BJ (cell line): ENCODE data around the gene KAT5. TPM values are rescaled to one million over a fixed set of nuclear protein-coding genes. Genes with fewer than 3 reads are reported as not detected.

Source experiments
- CTCF ChIA-PET: fragments of 350-600 bp; formaldehyde crosslinking; extraction: SDS; loops from one replicate; lab custom pipeline; 2021; ENCODE audit warnings: antibody characterized with exemption, inconsistent platforms; lab: Yijun Ruan, JAX
- POLR2A ChIA-PET: fragments of 300-600 bp; sonication (Branson Sonifier 250); formaldehyde crosslinking; extraction: SDS; loops from one replicate; lab custom pipeline; 2021; ENCODE audit warnings: antibody characterized with exemption; lab: Charles Lee
- DNase-seq: peaks from one replicate; pipeline ENCODE4 v3.0.0-alpha.2; 2011; ENCODE audit warnings: low read depth
- H3K27me3 ChIP-seq: 2 replicates; pipeline ENCODE4 v1.6.0; 2011; ENCODE audit warnings: low read length; ENCODE audit not compliant: control insufficient read depth, insufficient read depth
- H3K36me3 ChIP-seq: 2 replicates; pipeline ENCODE4 v1.5.1; 2011; ENCODE audit warnings: low read length; ENCODE audit not compliant: control insufficient read depth, insufficient read depth
- H3K4me3 ChIP-seq: 2 replicates; pipeline ENCODE4 v1.5.1; 2011; ENCODE audit warnings: low read depth, mild to moderate bottlenecking, control low read depth, low read length
- CTCF ChIP-seq: IDR thresholded peaks from 2 replicates; pipeline ENCODE4 v1.5.1; 2011; ENCODE audit warnings: low read depth, mild to moderate bottlenecking, control low read depth, inconsistent platforms, low read length, moderate library complexity; ENCODE audit not compliant: insufficient read depth
- polyA plus RNA-seq: library from polyadenylated mRNA; depleted of rRNA; stranded (reverse); fragments of >200 nt; gene quantifications from 2 replicates; pipeline ENCODE4 v1.2.3, GENCODE V29; 2011

The KAT5 gene
- polyA plus RNA-seq, 1 experiment = 50.9 TPM

GRCh38 chr11:65709661-65710060, 2.4 kb upstream of the KAT5 start:
- ChIA-PET CTCF (interaction anchor here (1.2 to 5.8 kb wide), 3 partner anchors 69 to 124 kb away, joined by 3 to 50 read pairs (median 9); partner anchors contain the start of genes AP5B1 and SNX32), POLR2A (no interaction called here)
- DNase-seq = no peak

GRCh38 chr11:65710421-65710820, 1.6 kb upstream of the KAT5 start:
- H3K27me3 ChIP-seq = no peaks in the 10 kb centered on the region
- H3K36me3 ChIP-seq = peaks cover 20% of the 10 kb centered on the region
- TF ChIP-seq CTCF = no peak
- DNase-seq = no peak
- no peak overlapping the region for H3K4me3 ChIP-seq
- ChIA-PET POLR2A (no interaction called here), CTCF (interaction anchor here (1.0 to 5.8 kb wide), 11 partner anchors 17 to 321 kb away, joined by 3 to 50 read pairs (median 7); partner anchors contain the start of genes AP5B1, CCDC85B and FIBP)

More at GRCh38 chr11:65709661-65710060, 2.4 kb upstream of the KAT5 start:
- Histone ChIP-seq H3K36me3 (peaks cover 14% of the 10 kb centered on the region), H3K4me3 (no peak overlapping the region), H3K27me3 (no peaks in the 10 kb centered on the region)
- no peak for TF ChIP-seq CTCF

- ChIA-PET CTCF (interaction anchor here (0.7 to 5.8 kb wide), 23 partner anchors 7 to 272 kb away, joined by 3 to 50 read pairs (median 6); partner anchors contain the start of genes AP5B1, CCDC85B, FIBP and MUS81), POLR2A (interaction anchor here (0.5 to 0.9 kb wide), 3 partner anchors 8 to 177 kb away, joined by 3 to 4 read pairs (median 3); partner anchors contain the start of gene RNASEH2C)
- DNase-seq = no peak
- Histone ChIP-seq H3K4me3 (peak overlapping the region; percentile 71), H3K36me3 (peaks cover 31% of the 10 kb centered on the region), H3K27me3 (no peaks in the 10 kb centered on the region)
- TF ChIP-seq CTCF = no peak
Measured at GRCh38 chr11:65712633-65713076, 603 bp downstream of the KAT5 start.

- no peak for DNase-seq
- POLR2A ChIA-PET = no interaction called here
- CTCF ChIA-PET = interaction anchor here (2.0 to 5.8 kb wide), 5 partner anchors 58 to 176 kb away, joined by 8 to 50 read pairs (median 22); partner anchors contain the start of genes AP5B1, CCDC85B, FIBP and MUS81
- peaks cover 37% of the 10 kb centered on the region for H3K36me3 ChIP-seq
- TF ChIP-seq CTCF = no peak
- H3K27me3 ChIP-seq = no peaks in the 10 kb centered on the region
- H3K4me3 ChIP-seq = peak overlapping the region; percentile 71
Measured at GRCh38 chr11:65713212-65713969, 1.3 kb downstream of the KAT5 start.

- no peak for DNase-seq
- ChIA-PET POLR2A (interaction anchor here (0.5 kb wide), 1 partner anchor 144 kb away, joined by 3 read pairs; no protein-coding TSS in a partner anchor), CTCF (interaction anchor here (1.0 to 5.8 kb wide), 3 partner anchors 9 to 103 kb away, joined by 4 to 50 read pairs (median 4); partner anchors contain the start of gene AP5B1)
- Histone ChIP-seq H3K27me3 (no peaks in the 10 kb centered on the region), H3K36me3 (peaks cover 42% of the 10 kb centered on the region), H3K4me3 (no peak overlapping the region)
- no peak for TF ChIP-seq CTCF
Measured at GRCh38 chr11:65714433-65714832, 2.4 kb downstream of the KAT5 start.
